ENCODE results near the gene NCKAP5. TPM values are rescaled to one million over a fixed set of nuclear protein-coding genes. Genes with fewer than 3 reads are reported as not detected.

Gene NCKAP5
- total RNA-seq, 1 donor from 2014 or later, result 2.7 TPM

- H3K4me1 Mint-ChIP-seq (ENCODE audit: low read depth, unreplicated experiment), result peaks cover 29% of the 10 kb centered on the region
These were observed 3.0 kb upstream of the NCKAP5 start for GRCh38 chr2:133571249-133571648.

GRCh38 chr2:133570542-133570941 is 2.3 kb upstream of the NCKAP5 start:
- no peaks in the 10 kb centered on the region for H3K36me3 Mint-ChIP-seq (ENCODE audit: low read depth, unreplicated experiment)
- Histone ChIP-seq H3K27me3 (ENCODE audit: insufficient read depth, low read length) (no peaks in the 10 kb centered on the region), H3K79me2 (ENCODE audit: insufficient read depth, low read length) (no peaks in the 10 kb centered on the region), H2AFZ (ENCODE audit: low read depth, low read length) (no peak overlapping the region), H3K36me3 (ENCODE audit: insufficient read depth, low read length) (no peaks in the 10 kb centered on the region), H3K9me3 (ENCODE audit: insufficient read depth, low read depth, low read length) (no peaks in the 10 kb centered on the region), H3K27ac (ENCODE audit: low read depth, low read length) (no peak overlapping the region), H3K9ac (ENCODE audit: low read length) (no peak overlapping the region), H3K4me1 (ENCODE audit: insufficient read depth, low read length) (peaks cover 35% of the 10 kb centered on the region), H3K4me2 (ENCODE audit: low read length) (no peak overlapping the region), H4K20me1 (ENCODE audit: insufficient read depth, low read length) (no peaks in the 10 kb centered on the region), H3K4me3 (ENCODE audit: insufficient read depth, low read depth, low read length) (no peak overlapping the region)
- TF ChIP-seq EZH2 (IDR thresholded peaks at IDR 0.05; ENCODE audit: insufficient read depth, low read length), result no peak
- no peak for TF ChIP-seq CTCF (IDR thresholded peaks at IDR 0.05; ENCODE audit: insufficient read depth, low read depth, low read length)
- H3K9me3 Mint-ChIP-seq (ENCODE audit: unreplicated experiment), result no peaks in the 10 kb centered on the region
- H3K27ac Mint-ChIP-seq (ENCODE audit: unreplicated experiment), result no peak overlapping the region
- peaks cover 29% of the 10 kb centered on the region for H3K4me1 Mint-ChIP-seq (ENCODE audit: low read depth, unreplicated experiment)
- H3K4me3 Mint-ChIP-seq (ENCODE audit: unreplicated experiment), result no peak overlapping the region
- FAIRE-seq (no peak), DNase-seq (ENCODE audit: low read depth) (no peak)
- no peaks in the 10 kb centered on the region for H3K27me3 Mint-ChIP-seq (ENCODE audit: low read depth, unreplicated experiment)

More at GRCh38 chr2:133571249-133571648, 3.0 kb upstream of the NCKAP5 start:
- Histone ChIP-seq H3K4me2 (ENCODE audit: low read length) (no peak overlapping the region), H3K27me3 (ENCODE audit: insufficient read depth, low read length) (no peaks in the 10 kb centered on the region), H3K9ac (ENCODE audit: low read length) (no peak overlapping the region), H3K4me1 (ENCODE audit: insufficient read depth, low read length) (peaks cover 30% of the 10 kb centered on the region), H4K20me1 (ENCODE audit: insufficient read depth, low read length) (no peaks in the 10 kb centered on the region), H2AFZ (ENCODE audit: low read depth, low read length) (no peak overlapping the region), H3K9me3 (ENCODE audit: insufficient read depth, low read depth, low read length) (no peaks in the 10 kb centered on the region), H3K36me3 (ENCODE audit: insufficient read depth, low read length) (no peaks in the 10 kb centered on the region), H3K4me3 (ENCODE audit: insufficient read depth, low read depth, low read length) (no peak overlapping the region), H3K27ac (ENCODE audit: low read depth, low read length) (no peak overlapping the region), H3K79me2 (ENCODE audit: insufficient read depth, low read length) (no peaks in the 10 kb centered on the region)
- no peak overlapping the region for H3K27ac Mint-ChIP-seq (ENCODE audit: unreplicated experiment)
- no peaks in the 10 kb centered on the region for H3K9me3 Mint-ChIP-seq (ENCODE audit: unreplicated experiment)
- H3K4me3 Mint-ChIP-seq (ENCODE audit: unreplicated experiment), result no peak overlapping the region
- FAIRE-seq (no peak), DNase-seq (ENCODE audit: low read depth) (no peak)
- no peaks in the 10 kb centered on the region for H3K27me3 Mint-ChIP-seq (ENCODE audit: low read depth, unreplicated experiment)
- no peaks in the 10 kb centered on the region for H3K36me3 Mint-ChIP-seq (ENCODE audit: low read depth, unreplicated experiment)
- no peak for TF ChIP-seq CTCF (IDR thresholded peaks at IDR 0.05; ENCODE audit: insufficient read depth, low read depth, low read length)
- no peak for TF ChIP-seq EZH2 (IDR thresholded peaks at IDR 0.05; ENCODE audit: insufficient read depth, low read length)

- DNase-seq (ENCODE audit: low read depth) (no peak), FAIRE-seq (no peak)
- Mint-ChIP-seq H3K36me3 (ENCODE audit: low read depth, unreplicated experiment) (peaks cover 5% of the 10 kb centered on the region), H3K4me1 (ENCODE audit: low read depth, unreplicated experiment) (peaks cover 20% of the 10 kb centered on the region), H3K4me3 (ENCODE audit: unreplicated experiment) (no peak overlapping the region), H3K27me3 (ENCODE audit: low read depth, unreplicated experiment) (peaks cover under 1% of the 10 kb centered on the region), H3K9me3 (ENCODE audit: unreplicated experiment) (no peaks in the 10 kb centered on the region), H3K27ac (ENCODE audit: unreplicated experiment) (peak overlapping the region; percentile 16)
- no peaks in the 10 kb centered on the region for H4K20me1 ChIP-seq (ENCODE audit: insufficient read depth, low read length)
- H3K79me2 ChIP-seq (ENCODE audit: insufficient read depth, low read length), result no peaks in the 10 kb centered on the region
- no peak overlapping the region for H3K27ac ChIP-seq (ENCODE audit: low read depth, low read length)
- no peaks in the 10 kb centered on the region for H3K36me3 ChIP-seq (ENCODE audit: insufficient read depth, low read length)
- no peak overlapping the region for H3K4me2 ChIP-seq (ENCODE audit: low read length)
- no peaks in the 10 kb centered on the region for H3K9me3 ChIP-seq (ENCODE audit: insufficient read depth, low read depth, low read length)
- no peak overlapping the region for H3K9ac ChIP-seq (ENCODE audit: low read length)
- no peak overlapping the region for H3K4me3 ChIP-seq (ENCODE audit: insufficient read depth, low read depth, low read length)
- H3K4me1 ChIP-seq (ENCODE audit: insufficient read depth, low read length), result peaks cover 35% of the 10 kb centered on the region
- no peaks in the 10 kb centered on the region for H3K27me3 ChIP-seq (ENCODE audit: insufficient read depth, low read length)
- TF ChIP-seq EZH2 (IDR thresholded peaks at IDR 0.05; ENCODE audit: insufficient read depth, low read length) (no peak), CTCF (IDR thresholded peaks at IDR 0.05; ENCODE audit: insufficient read depth, low read depth, low read length) (no peak)
- no peak overlapping the region for H2AFZ ChIP-seq (ENCODE audit: low read depth, low read length)
These were observed 1.1 kb upstream of the NCKAP5 start for GRCh38 chr2:133569286-133569830.
